HCT116 (cell line): ENCODE data around the gene PELI1. TPM values are rescaled to one million over a fixed set of nuclear protein-coding genes. Genes with fewer than 3 reads are reported as not detected.
A peak's percentile ranks its signal among the peaks of the same experiment; 100 is the strongest.

Experiments used
- ATAC-seq: fragments of 200-7000 bp; cut with Tn5 transposase; 2 replicates; pipeline ENCODE4 v1.9.1; 2020; ENCODE audit warnings: mild to moderate bottlenecking, moderate library complexity
- BruUV-seq: library from RNA; stranded (reverse); fragments of 400-500 nt; replicated peaks from 2 replicates; lab custom pipeline; 2021; lab: Mats Ljungman, UMichigan
- CTCF ChIA-PET: fragments of 300-600 bp; sonication (Branson Sonifier 250); formaldehyde crosslinking; loops from one replicate; lab custom pipeline; 2021; ENCODE audit warnings: antibody characterized with exemption; lab: Charles Lee
- POLR2A ChIA-PET: fragments of 300-600, 350-600 bp; sonication (Branson Sonifier 250); formaldehyde crosslinking; loops from one replicate; lab custom pipeline; 2021; ENCODE audit warnings: antibody characterized with exemption; lab: Charles Lee
- RAD21 ChIA-PET, 2 experiments: fragments of 300-600 bp; sonication (Branson Sonifier 250); formaldehyde crosslinking; loops; one replicate each; lab custom pipeline; 2023; ENCODE audit warnings: low total read pairs in 2 of 2; ENCODE audit not compliant: uncharacterized antibody in 2 of 2, unreplicated experiment in 2 of 2, low non-redundant PET in 1 of 2; lab: Charles Lee
- DNase-seq: peaks from one replicate; pipeline ENCODE4 v3.0.0-alpha.2; 2010; ENCODE audit warnings: low read depth, low spot score
- H2AFZ ChIP-seq: fragments of 200-600 bp; shearing (Covaris generic), sonication (generic); 2 replicates; pipeline ENCODE4 v1.6.1; 2017; ENCODE audit warnings: low read depth, mixed run types, mixed read lengths, antibody characterized with exemption, low read length; ENCODE audit not compliant: poor library complexity, severe bottlenecking
- H3K27ac ChIP-seq: 2 replicates; pipeline ENCODE4 v1.5.1; 2012; ENCODE audit warnings: low read depth, low read length
- H3K27me3 ChIP-seq: fragments of 200-600 bp; sonication (generic); 2 replicates; pipeline ENCODE4 v1.6.1; 2016; ENCODE audit warnings: mixed run types, low read length, mixed read lengths; ENCODE audit not compliant: insufficient read depth
- H3K36me3 ChIP-seq, 2 experiments: fragments of 200-500 bp in 1 of 2; fragments of 200-600 bp in 1 of 2; sonication (Bioruptor generic) in 1 of 2; sonication (generic) in 1 of 2; 2 replicates each; pipeline versions ENCODE4 v1.5.1 to v1.6.1; 2014 to 2016; ENCODE audit warnings: low read length in 2 of 2, inconsistent platforms in 1 of 2, mixed read lengths in 1 of 2, mixed run types in 1 of 2; ENCODE audit not compliant: insufficient read depth in 2 of 2, control insufficient read depth in 1 of 2
- H3K4me1 ChIP-seq, 2 experiments: fragments of 200-600 bp in 1 of 2; sonication (generic) in 1 of 2; 2 replicates each; pipeline versions ENCODE4 v1.5.1 to v1.6.1; 2012 to 2017; ENCODE audit warnings: low read length in 2 of 2, inconsistent platforms in 1 of 2, mild to moderate bottlenecking in 1 of 2, mixed read lengths in 1 of 2, mixed run types in 1 of 2, moderate library complexity in 1 of 2; ENCODE audit not compliant: insufficient read depth in 2 of 2, control insufficient read depth in 1 of 2
- H3K4me2 ChIP-seq: fragments of 200-600 bp; sonication (generic); 2 replicates; pipeline ENCODE4 v1.6.1; 2017; ENCODE audit warnings: mixed run types, low read length, mixed read lengths
- H3K4me3 ChIP-seq, 2 experiments: fragments of 200-600 bp in 1 of 2; sonication (generic) in 1 of 2; replicated peaks in 1 of 2; 2 replicates each; pipeline ENCODE4 v1.5.1; 2011 to 2016; ENCODE audit warnings: low read length in 2 of 2, control low read depth in 1 of 2, low read depth in 1 of 2, mild to moderate bottlenecking in 1 of 2, mixed read lengths in 1 of 2, mixed run types in 1 of 2
- H3K79me2 ChIP-seq: fragments of 200-600 bp; sonication (generic); 2 replicates; pipeline ENCODE4 v1.6.1; 2017; ENCODE audit warnings: mild to moderate bottlenecking, mixed run types, low read length, moderate library complexity, mixed read lengths; ENCODE audit not compliant: insufficient read depth
- H3K9ac ChIP-seq: fragments of 200-600 bp; sonication (generic); 2 replicates; pipeline ENCODE4 v1.6.1; 2016; ENCODE audit warnings: low read length, mixed read lengths
- H3K9me2 ChIP-seq: fragments of 200-600 bp; sonication (generic), shearing (Covaris generic); 2 replicates; pipeline ENCODE4 v1.6.1; 2017; ENCODE audit warnings: mixed run types, mild to moderate bottlenecking, moderate library complexity; ENCODE audit not compliant: insufficient read depth
- H3K9me3 ChIP-seq, 2 experiments: fragments of 200-500 bp in 1 of 2; fragments of 200-600 bp in 1 of 2; sonication (Bioruptor generic) in 1 of 2; sonication (generic) in 1 of 2; 2 replicates each; pipeline ENCODE4 v1.6.1; 2014 to 2017; ENCODE audit warnings: low read length in 2 of 2, mixed read lengths in 2 of 2, inconsistent platforms in 1 of 2, low read depth in 1 of 2, mild to moderate bottlenecking in 1 of 2, mixed run types in 1 of 2, moderate library complexity in 1 of 2; ENCODE audit not compliant: control insufficient read depth in 1 of 2, insufficient read depth in 1 of 2
- H4K20me1 ChIP-seq: fragments of 200-600 bp; sonication (generic), shearing (Covaris generic); 2 replicates; pipeline ENCODE4 v1.6.1; 2017; ENCODE audit warnings: mixed run types, mild to moderate bottlenecking, moderate library complexity; ENCODE audit not compliant: insufficient read depth
- ATF3 ChIP-seq: IDR thresholded peaks from 2 replicates; pipeline ENCODE4 v1.6.1; 2012
- CTCF ChIP-seq, 3 experiments: fragments of 200-600 bp in 1 of 3; sonication (generic) in 1 of 3; IDR thresholded peaks in 2 of 3; conservative IDR thresholded peaks in 1 of 3; 2 replicates each; pipeline ENCODE4 v1.5.1; 2012 to 2017; ENCODE audit warnings: low read depth in 2 of 3, low read length in 2 of 3, antibody characterized with exemption in 1 of 3, borderline replicate concordance in 1 of 3, control low read depth in 1 of 3, mild to moderate bottlenecking in 1 of 3, mixed read lengths in 1 of 3, mixed run types in 1 of 3, moderate library complexity in 1 of 3; ENCODE audit not compliant: insufficient read depth in 1 of 3
- EGR1 ChIP-seq: IDR thresholded peaks from 2 replicates; pipeline ENCODE4 v1.6.1; 2012; ENCODE audit warnings: low read depth
- ELF1 ChIP-seq: IDR thresholded peaks from 2 replicates; pipeline ENCODE4 v1.6.1; 2012; ENCODE audit warnings: low read depth, borderline replicate concordance
- EZH2phosphoT487 ChIP-seq: fragments of 200-600 bp; IDR thresholded peaks from 2 replicates; pipeline ENCODE4 v1.6.1; 2018; ENCODE audit warnings: antibody characterized with exemption, borderline replicate concordance
- FOSL1 ChIP-seq: IDR thresholded peaks from 2 replicates; pipeline ENCODE4 v1.6.1; 2012; ENCODE audit warnings: low read depth
- JUND ChIP-seq: IDR thresholded peaks from 2 replicates; pipeline ENCODE4 v1.6.1; 2012
- MAX ChIP-seq: IDR thresholded peaks from 2 replicates; pipeline ENCODE4 v1.6.1; 2012
- POLR2A ChIP-seq: IDR thresholded peaks from 2 replicates; pipeline ENCODE4 v1.7.0; 2011; ENCODE audit warnings: borderline replicate concordance; ENCODE audit not compliant: insufficient read depth, insufficient read length; ENCODE audit errors: extremely low read depth
- RAD21 ChIP-seq: IDR thresholded peaks from 2 replicates; pipeline ENCODE4 v1.6.1; 2012; ENCODE audit warnings: low read depth, mild to moderate bottlenecking
- SRF ChIP-seq: IDR thresholded peaks from 2 replicates; pipeline ENCODE4 v1.6.1; 2012; ENCODE audit warnings: low read depth
- TCF7L2 ChIP-seq: IDR thresholded peaks from 2 replicates; pipeline ENCODE4 v1.7.0; 2011; ENCODE audit warnings: borderline replicate concordance, inconsistent platforms; ENCODE audit not compliant: insufficient read depth, insufficient read length; ENCODE audit errors: extremely low read depth
- YY1 ChIP-seq: IDR thresholded peaks from 2 replicates; pipeline ENCODE4 v1.6.1; 2011; ENCODE audit warnings: low read length, low read depth, moderate library complexity, mild to moderate bottlenecking; ENCODE audit not compliant: insufficient replicate concordance; ENCODE audit errors: extremely low read depth
- ZFX ChIP-seq: fragments of 450-650 bp; IDR thresholded peaks from 2 replicates; pipeline ENCODE4 v1.6.1; 2017
- ZNF274 ChIP-seq: fragments of 200-500 bp; sonication (Bioruptor generic); IDR thresholded peaks from 2 replicates; pipeline ENCODE4 v1.6.1; 2014; ENCODE audit warnings: mild to moderate bottlenecking, low read depth, low read length, inconsistent platforms
- intact Hi-C: fragments of 100-400 bp; cut with micrococcal nuclease; formaldehyde crosslinking; loops from 2 replicates; pipeline ENCODE4 v1.10.0; 2022
- total RNA-seq: library from RNA; stranded (reverse); gene quantifications from one replicate; pipeline ENCODE4 v1.2.1, GENCODE V29; 2021; ENCODE audit not compliant: unreplicated experiment

PELI1 gene
- total RNA-seq, 1 experiment from 2014 or later, result 7.9 TPM

- Histone ChIP-seq H3K4me3 (peak overlapping the region; percentile 67 to 74), H3K36me3 (no peaks in the 10 kb centered on the region), H3K27me3 (no peaks in the 10 kb centered on the region), H3K4me1 (peaks cover 0 to 14% of the 10 kb centered on the region in 2 experiments), H2AFZ (no peak overlapping the region), H3K4me2 (peak overlapping the region; percentile 90), H4K20me1 (no peaks in the 10 kb centered on the region), H3K9ac (peak overlapping the region; percentile 71), H3K27ac (peak overlapping the region; percentile 58), H3K9me2 (no peaks in the 10 kb centered on the region), H3K79me2 (peaks cover 3% of the 10 kb centered on the region; the same call in 1 of the 2 replicates), H3K9me3 (no peaks in the 10 kb centered on the region)
- ChIA-PET POLR2A (no interaction called here), RAD21 (no interaction called here), CTCF (no interaction called here)
- intact Hi-C loops, result no loop called here
- TF ChIP-seq ZFX (peak; percentile 48), RAD21 (no peak), JUND (no peak), YY1 (no peak), TCF7L2 (no peak)
- DNase-seq, result no peak
- TSS peak; percentile 70 for BruUV-seq
- peak; percentile 31 for ATAC-seq
These were observed 807 bp downstream of the PELI1 start for GRCh38 chr2:64143169-64144056.

- H3K79me2 ChIP-seq, result peaks cover 3% of the 10 kb centered on the region; the same call in 1 of the 2 replicates
- H3K4me1 ChIP-seq, result peaks cover 0 to 14% of the 10 kb centered on the region in 2 experiments
- ChIA-PET CTCF (no interaction called here), RAD21 (no interaction called here), POLR2A (no interaction called here)
- intact Hi-C loops, result no loop called here
- H3K9ac ChIP-seq, result peak overlapping the region; percentile 71; the same call in 1 of the 2 replicates
- no peak for TF ChIP-seq TCF7L2
- no peak for TF ChIP-seq YY1
- no peak for TF ChIP-seq SRF
- TF ChIP-seq ZNF274, result no peak
- no peak for TF ChIP-seq EGR1
- no peak for TF ChIP-seq FOSL1
- no peak for TF ChIP-seq CTCF (IDR thresholded peaks at IDR 0.05 in 2 of 3, conservative IDR thresholded peaks at IDR 0.05 in 1 of 3; ENCODE audit: borderline replicate concordance in 1 of 3, insufficient read depth in 1 of 3, low read depth in 2 of 3, low read length in 2 of 3)
- no peak for TF ChIP-seq ELF1
- no peak for TF ChIP-seq MAX
- no peak for TF ChIP-seq ATF3
- no peak for TF ChIP-seq JUND
- no peak for TF ChIP-seq EZH2phosphoT487
- no peak for TF ChIP-seq POLR2A
- no peak overlapping the region for H2AFZ ChIP-seq
- peak overlapping the region; percentile 67 to 74; a peak in 3 of 4 replicates for H3K4me3 ChIP-seq
- DNase-seq, result no peak
- ATAC-seq, result no peak
- no peaks in the 10 kb centered on the region for H4K20me1 ChIP-seq
- H3K9me3 ChIP-seq, result no peaks in the 10 kb centered on the region
- BruUV-seq, result no TSS peak
- no peaks in the 10 kb centered on the region for H3K36me3 ChIP-seq
- H3K4me2 ChIP-seq, result peak overlapping the region; percentile 90
- no peaks in the 10 kb centered on the region for H3K9me2 ChIP-seq
- H3K27me3 ChIP-seq, result no peaks in the 10 kb centered on the region
- H3K27ac ChIP-seq, result no peak overlapping the region
These were observed 1.5 kb downstream of the PELI1 start for GRCh38 chr2:64142741-64143168.
